ENCODE results near the gene RLN3.
A peak's percentile ranks its signal among the peaks of the same experiment; 100 is the strongest.
"Not testable (repeated sequence)": the region's sequence is repeated elsewhere in the genome, so short reads cannot be mapped to it uniquely, and the experiment has no call there.

The RLN3 gene

DNA sequence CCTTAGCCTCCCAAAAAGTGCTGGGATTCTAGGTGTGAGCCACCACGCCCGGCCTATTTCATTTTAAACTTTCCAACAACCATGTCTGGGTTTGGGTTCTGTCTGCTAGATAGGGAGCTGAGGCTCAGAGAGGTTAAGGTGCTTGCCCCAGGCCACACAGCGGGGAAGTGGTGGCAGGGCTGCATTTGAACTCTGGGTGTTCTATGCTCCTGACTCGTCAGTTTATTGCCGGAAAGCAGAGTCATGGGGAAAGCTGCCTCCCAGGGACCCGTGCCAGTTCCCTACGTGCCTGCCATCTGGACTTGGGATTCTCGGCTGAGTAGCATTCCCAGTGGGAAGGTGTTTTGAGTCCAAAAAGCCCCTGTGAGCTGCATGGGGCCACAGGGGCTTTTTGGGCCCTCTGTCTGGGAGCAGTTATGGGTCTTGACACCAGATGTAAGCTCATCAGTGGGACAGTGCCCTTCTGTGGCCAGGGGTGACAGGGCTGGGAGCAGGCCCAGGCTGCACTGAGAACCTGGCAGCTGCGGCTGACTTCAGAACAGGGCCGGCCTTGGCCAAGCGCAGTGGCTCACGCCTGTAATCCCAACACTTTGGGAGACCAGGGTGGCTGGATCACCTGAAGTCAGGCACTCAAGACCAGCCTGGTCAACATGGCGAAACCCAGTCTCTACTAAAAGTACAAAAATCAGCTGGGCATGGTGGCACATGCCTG is 32.8 kb upstream of the RLN3 start:
- no peak for DNase-seq (ENCODE audit: low read depth)

DNA sequence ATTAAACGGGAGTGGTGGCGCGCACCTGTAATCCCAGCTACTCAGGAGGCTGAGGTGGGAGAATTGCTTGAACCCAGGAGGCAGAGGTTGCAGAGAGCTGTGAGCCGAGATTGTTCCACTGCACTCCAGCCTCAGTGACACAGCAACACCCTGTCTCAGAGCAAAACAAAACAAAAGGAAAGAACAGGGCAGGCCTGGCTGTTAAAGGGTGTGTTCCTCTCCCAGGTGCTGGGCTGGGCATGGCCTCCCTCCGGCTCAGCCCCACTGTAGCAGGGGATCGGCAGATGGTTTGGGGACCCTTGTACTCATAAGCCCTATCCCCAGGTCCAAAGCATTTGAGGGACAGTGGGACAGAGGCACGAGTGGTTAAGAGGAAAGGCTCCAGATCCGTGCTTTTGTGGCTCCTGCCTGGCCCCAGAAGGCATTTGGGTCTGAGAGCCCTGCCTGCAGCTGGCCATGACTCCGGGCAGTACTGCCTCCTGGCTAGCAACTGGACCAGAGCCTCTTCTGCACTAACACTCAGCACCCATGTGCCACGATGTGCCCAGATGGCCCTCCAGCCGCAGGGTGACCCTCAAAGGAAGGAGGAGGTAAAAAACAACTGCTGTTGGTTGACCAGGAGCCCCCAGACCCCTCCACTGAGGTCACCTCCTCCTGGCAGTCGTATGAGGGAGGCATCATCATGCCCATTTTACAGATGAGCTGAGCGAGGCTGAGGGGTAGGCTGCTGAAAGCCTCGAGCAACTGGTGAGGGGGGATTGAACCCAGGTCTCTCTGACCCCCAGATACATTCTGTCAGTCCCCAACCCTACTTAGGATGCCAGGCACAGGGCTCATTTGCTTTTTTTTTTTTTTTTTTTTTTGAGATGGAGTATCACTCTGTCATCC is 31.8 kb upstream of the RLN3 start:
- DNase-seq (ENCODE audit: low read depth) = no peak

GRCh38 chr19:13996928-13997630 is 30.9 kb upstream of the RLN3 start:
- DNase-seq (ENCODE audit: low read depth) = no peak

- DNase-seq (ENCODE audit: low read depth) = no peak
Observed at GRCh38 chr19:13997631-13997962, 30.4 kb upstream of the RLN3 start.

DNA sequence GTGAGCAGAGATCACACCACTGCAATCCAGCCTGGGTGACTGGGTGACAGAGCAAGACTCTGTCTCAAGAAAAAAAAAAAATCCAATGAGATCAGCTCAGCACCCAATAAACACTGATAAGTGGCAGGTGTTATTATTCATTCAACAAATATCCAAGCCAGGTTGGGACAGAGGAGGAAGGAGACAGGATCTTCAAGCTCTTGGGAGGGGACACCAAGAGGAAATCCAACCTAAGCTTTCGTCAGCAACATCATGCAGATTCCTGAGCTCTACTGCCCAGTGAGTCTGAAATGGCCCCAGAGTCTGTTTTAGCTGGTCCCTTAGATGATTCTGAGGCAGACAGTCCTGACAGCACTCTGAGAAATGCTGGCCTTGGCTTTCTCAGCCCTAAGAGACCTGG is 29.5 kb upstream of the RLN3 start:
- DNase-seq (ENCODE audit: low read depth) = no peak

DNA sequence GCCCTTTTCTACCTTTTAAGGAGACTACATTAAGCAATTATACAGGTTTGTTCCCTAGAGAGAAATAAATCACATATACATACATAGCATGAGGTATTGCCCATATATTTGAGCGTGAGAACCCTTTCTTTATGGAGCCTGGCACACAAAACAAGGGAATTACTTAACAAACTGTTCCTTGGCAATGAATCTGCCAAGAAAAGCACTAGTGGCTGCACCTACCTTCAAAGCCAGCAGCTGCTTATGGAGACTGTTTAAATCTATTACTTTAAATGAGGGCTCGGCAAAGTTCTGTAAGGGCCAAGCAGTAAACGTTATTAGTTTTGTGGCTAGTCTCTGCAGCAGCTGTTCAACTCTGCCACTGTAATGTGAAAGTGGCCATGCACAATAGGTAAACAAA is 28.9 kb upstream of the RLN3 start:
- no peak for DNase-seq (ENCODE audit: low read depth)

- no peak for DNase-seq (ENCODE audit: low read depth)
Observed at GRCh38 chr19:14000691-14001375, 27.1 kb upstream of the RLN3 start.

GRCh38 chr19:14002571-14003250 is 25.2 kb upstream of the RLN3 start:
- no peak for DNase-seq (ENCODE audit: low read depth)

GRCh38 chr19:14003251-14004055 is 24.5 kb upstream of the RLN3 start:
- DNase-seq (ENCODE audit: low read depth) = no peak

- no peak for DNase-seq (ENCODE audit: low read depth)
Observed at GRCh38 chr19:14004619-14005348, 23.2 kb upstream of the RLN3 start.

DNA sequence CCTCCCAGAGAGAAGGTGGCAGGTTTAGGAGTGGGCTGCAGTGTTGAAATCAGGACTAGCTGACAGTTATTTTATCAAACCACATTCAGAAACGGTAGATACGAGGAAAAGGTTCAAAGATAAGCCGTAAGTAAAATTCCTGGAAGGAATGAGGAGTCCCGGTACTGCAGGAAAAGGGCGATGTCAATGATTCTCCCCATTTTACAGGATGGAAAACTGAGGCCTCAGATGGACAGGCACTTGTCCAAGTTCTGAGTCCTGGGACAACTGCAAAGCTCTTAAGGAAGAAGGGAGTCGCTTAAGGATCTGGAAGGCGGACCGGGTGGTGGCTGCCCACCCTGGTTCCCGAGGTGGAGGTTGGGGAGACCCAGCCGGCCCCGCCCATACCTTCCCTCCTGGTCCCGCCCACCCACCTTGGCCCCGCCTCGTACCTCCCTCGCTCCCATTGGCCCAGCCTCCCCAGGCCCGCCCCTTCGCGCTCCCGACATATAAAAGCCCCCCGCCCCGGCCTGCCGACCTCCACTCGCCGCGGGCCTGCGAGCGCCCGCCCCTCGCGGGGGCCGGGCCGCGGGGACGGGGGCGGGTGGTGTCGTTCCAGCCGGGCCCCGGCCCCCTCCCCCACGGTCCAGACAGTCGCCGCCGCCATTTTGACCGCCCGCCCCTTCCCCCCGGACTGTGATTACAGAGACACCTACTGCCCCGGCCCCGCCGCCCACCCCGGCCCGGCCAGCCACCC is 22.4 kb upstream of the RLN3 start:
- peak; percentile 85 for DNase-seq (ENCODE audit: low read depth)

- peak; percentile 99 for DNase-seq (ENCODE audit: low read depth)
Observed at GRCh38 chr19:14006085-14006765, 21.7 kb upstream of the RLN3 start, which contains the start of gene RFX1. Gene RFX1 (minus strand): TSS chr19:14006320. CDS start chr19:13993843, 12,477 bp downstream.

DNA sequence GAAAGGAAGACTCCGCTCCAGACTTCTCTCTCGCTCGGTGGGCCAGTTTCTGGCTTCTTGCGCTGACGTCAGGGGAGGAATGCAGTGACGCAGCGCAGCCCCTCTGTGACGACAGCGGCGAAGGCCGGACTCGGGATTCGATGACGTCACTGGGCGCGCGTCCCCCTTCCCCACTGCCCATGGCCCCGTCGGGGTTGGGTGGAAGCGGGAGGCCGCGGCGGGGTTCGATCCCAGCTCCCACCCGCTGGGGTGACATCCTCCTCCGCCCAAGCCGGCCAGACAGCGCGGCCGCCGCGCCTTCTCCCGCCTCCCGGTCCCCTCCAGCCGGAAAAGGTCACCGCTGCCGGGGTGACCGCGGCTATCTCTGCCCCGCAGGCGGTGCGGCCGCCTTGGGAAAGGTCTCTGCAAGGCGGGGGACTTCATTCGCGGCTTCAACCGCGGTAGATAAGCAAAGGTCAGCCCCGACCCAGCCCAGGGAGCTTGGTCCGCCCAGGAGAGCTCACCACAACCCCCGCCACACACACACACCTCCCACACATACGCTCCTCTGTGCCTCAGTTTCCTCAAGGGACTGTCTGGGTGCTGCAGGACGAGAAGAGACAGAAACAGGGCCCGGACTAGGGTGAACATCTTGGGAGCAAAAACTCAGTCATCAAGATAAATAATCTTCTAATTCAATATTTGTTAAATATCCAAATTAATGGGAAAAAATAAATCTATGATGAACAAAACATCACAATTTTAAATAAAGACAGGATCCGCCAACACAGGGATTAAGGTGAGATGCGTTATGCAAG is 21.0 kb upstream of the RLN3 start:
- DNase-seq (ENCODE audit: low read depth) = no peak

- DNase-seq (ENCODE audit: low read depth) = no peak
Observed at GRCh38 chr19:14012378-14012915, 15.5 kb upstream of the RLN3 start.

- no peak for DNase-seq (ENCODE audit: low read depth)
Observed at GRCh38 chr19:14015524-14016035, 12.4 kb upstream of the RLN3 start.

GRCh38 chr19:14019100-14019499 is 8.8 kb upstream of the RLN3 start:
- no peak for DNase-seq (ENCODE audit: low read depth)

DNA sequence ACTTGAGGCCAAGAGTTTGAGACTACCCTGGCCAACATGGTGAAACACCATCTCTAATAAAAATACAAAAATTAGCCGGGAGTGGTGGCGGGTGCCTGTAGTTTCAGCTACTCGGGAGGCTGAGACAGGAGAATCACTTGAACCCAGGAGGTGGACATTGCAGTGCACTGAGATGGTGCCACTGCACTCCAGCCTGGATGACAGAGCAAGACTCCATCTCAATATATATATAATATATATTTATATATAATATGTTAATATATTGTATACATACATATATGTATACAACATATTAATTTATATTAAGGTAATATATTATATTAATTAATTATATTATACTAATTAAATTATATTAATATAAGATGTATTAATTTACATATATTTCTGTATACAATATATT is 8.2 kb upstream of the RLN3 start:
- not testable (repeated sequence) for DNase-seq (ENCODE audit: low read depth)
